ENCODE data around the gene HTR4.

The HTR4 gene

DNA sequence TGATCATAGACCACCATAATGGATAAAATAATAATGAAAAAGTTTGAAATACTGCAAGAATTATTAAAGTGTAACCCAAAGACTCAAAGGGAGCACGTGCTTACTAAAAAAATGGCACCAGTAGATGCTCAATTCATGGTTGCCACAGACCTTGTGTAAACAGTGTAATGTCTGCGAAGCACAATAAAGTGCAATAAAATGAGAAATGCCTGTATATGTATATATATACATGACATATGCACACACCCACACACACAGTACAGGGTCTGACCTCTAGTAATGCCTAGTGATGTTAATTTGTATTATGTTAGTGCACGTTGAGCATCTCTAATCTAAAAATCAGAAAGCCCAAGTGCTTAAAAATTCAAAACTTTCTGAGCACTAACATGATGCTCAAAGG lies 218.3 kb downstream of the HTR4 start:
- DNase-seq (ENCODE audit: low read depth in 2 of 2, low spot score in 1 of 2) = no peak

- no peak for DNase-seq (ENCODE audit: low read depth in 2 of 2, low spot score in 1 of 2)
These were observed 220.5 kb downstream of the HTR4 start for GRCh38 chr5:148433826-148434225.
